ENCODE results near the gene SYNM. TPM values are rescaled to one million over a fixed set of nuclear protein-coding genes. Genes with fewer than 3 reads are reported as not detected.

Gene SYNM
- total and polyA plus RNA-seq, 2 experiments from 2014 or later: 0.74 to 3.5 TPM

GRCh38 chr15:99146661-99147060, 41.8 kb downstream of the SYNM start:
- Histone ChIP-seq H3K27me3 (ENCODE audit: insufficient read depth) (no peaks in the 10 kb centered on the region), H3K9me2 (ENCODE audit: insufficient read depth) (no peaks in the 10 kb centered on the region), H3K4me3 (no peak overlapping the region), H4K20me1 (replicated peaks; ENCODE audit: insufficient read depth) (no peaks in the 10 kb centered on the region), H3K36me3 (ENCODE audit: insufficient read depth) (no peaks in the 10 kb centered on the region), H3K27ac (ENCODE audit: low read depth) (no peak overlapping the region), H3K4me1 (ENCODE audit: insufficient read depth) (peaks cover 31% of the 10 kb centered on the region), H3F3A (replicated peaks; ENCODE audit: low read depth) (no peaks in the 10 kb centered on the region), H2AFZ (no peak overlapping the region), H3K79me2 (replicated peaks; ENCODE audit: insufficient read depth) (no peaks in the 10 kb centered on the region), H3K4me2 (no peak overlapping the region)
- DNase-seq (ENCODE audit: low spot score): no peak
- H3K4me1 Mint-ChIP-seq: peaks cover 42% of the 10 kb centered on the region
- no peak for TF ChIP-seq ZNF462 (CRISPR knock-in tag; IDR thresholded peaks at IDR 0.05)
- no peak for TF ChIP-seq NANOG (IDR thresholded peaks at IDR 0.05; ENCODE audit: borderline replicate concordance)
- no peak for TF ChIP-seq STAT1 (IDR thresholded peaks at IDR 0.05; ENCODE audit: unreplicated experiment)
- no peak for TF ChIP-seq ETS1 (IDR thresholded peaks at IDR 0.05)
- TF ChIP-seq POLR2AphosphoS5 (IDR thresholded peaks at IDR 0.05; ENCODE audit: low read depth): no peak
- no peak for TF ChIP-seq REST (IDR thresholded peaks at IDR 0.05; ENCODE audit: unreplicated experiment)
- no peak for TF ChIP-seq CREB1 (CRISPR knock-in tag; IDR thresholded peaks at IDR 0.05; ENCODE audit: low read depth)
- no peak for TF ChIP-seq JUNB (IDR thresholded peaks at IDR 0.05; ENCODE audit: unreplicated experiment)
- no peak for TF ChIP-seq CTCF (conservative IDR thresholded peaks at IDR 0.05; ENCODE audit: low read depth in 2 of 2)
- TF ChIP-seq ZNF114 (CRISPR knock-in tag; IDR thresholded peaks at IDR 0.05): no peak
- no peak for TF ChIP-seq EZH2phosphoT487 (IDR thresholded peaks at IDR 0.05; ENCODE audit: unreplicated experiment)
- no peak for ATAC-seq
- H3K4me3 Mint-ChIP-seq: no peak overlapping the region
- no peak overlapping the region for H3K27ac Mint-ChIP-seq
- peaks cover 10% of the 10 kb centered on the region for H3K36me3 Mint-ChIP-seq (ENCODE audit: low read depth)
- peaks cover 3% of the 10 kb centered on the region for H3K27me3 Mint-ChIP-seq (ENCODE audit: insufficient read depth, low read depth, poor library complexity)
- H3K9me3 Mint-ChIP-seq: no peaks in the 10 kb centered on the region
